GM12801 (cell line): ENCODE data around the gene PRR7.

Experiments used
- CTCF ChIP-seq: IDR thresholded peaks from one replicate; pipeline ENCODE4 v1.5.1; 2011; ENCODE audit warnings: control low read depth; ENCODE audit not compliant: insufficient read length; ENCODE audit errors: extremely low read depth

Gene PRR7

GRCh38 chr5:177487975-177488374, 41.4 kb downstream of the PRR7 start:
- TF ChIP-seq CTCF, result no peak

- TF ChIP-seq CTCF, result no peak
These were observed 42.6 kb downstream of the PRR7 start for GRCh38 chr5:177489119-177489716.

GRCh38 chr5:177490311-177490991, 43.8 kb downstream of the PRR7 start:
- no peak for TF ChIP-seq CTCF

GRCh38 chr5:177490992-177491391, 44.4 kb downstream of the PRR7 start:
- no peak for TF ChIP-seq CTCF

- TF ChIP-seq CTCF, result no peak
These were observed 44.9 kb downstream of the PRR7 start for GRCh38 chr5:177491429-177491945.

GRCh38 chr5:177491983-177492746, 45.6 kb downstream of the PRR7 start:
- no peak for TF ChIP-seq CTCF

GRCh38 chr5:177492841-177493240, 46.2 kb downstream of the PRR7 start:
- TF ChIP-seq CTCF, result no peak
